HUES6 (cell line): Measurements from ENCODE around the gene SOCS2.

ENCODE experiments used
- H3K27ac ChIP-seq: 2 replicates; pipeline ENCODE4 v1.7.0; 2013; ENCODE audit warnings: low read depth, mild to moderate bottlenecking, low read length, inconsistent platforms
- H3K27me3 ChIP-seq: 2 replicates; pipeline ENCODE4 v1.6.1; 2013; ENCODE audit warnings: low read length; ENCODE audit not compliant: control insufficient read depth, insufficient read depth
- H3K36me3 ChIP-seq: 2 replicates; pipeline ENCODE4 v1.6.1; 2013; ENCODE audit warnings: low read length; ENCODE audit not compliant: control insufficient read depth, insufficient read depth
- H3K4me1 ChIP-seq: 2 replicates; pipeline ENCODE4 v1.6.1; 2013; ENCODE audit warnings: low read length; ENCODE audit not compliant: control insufficient read depth, insufficient read depth
- H3K4me3 ChIP-seq: 2 replicates; pipeline ENCODE4 v1.5.1; 2013; ENCODE audit warnings: low read depth, low read length
- H3K9ac ChIP-seq: one replicate; pipeline ENCODE4 v1.6.1; 2013; ENCODE audit warnings: mild to moderate bottlenecking, low read length
- H3K9me3 ChIP-seq: 2 replicates; pipeline ENCODE4 v1.6.1; 2013; ENCODE audit warnings: low read depth, low read length; ENCODE audit not compliant: control insufficient read depth, insufficient read depth

The SOCS2 gene

GRCh38 chr12:93568091-93568490 lies 4.4 kb upstream of the SOCS2 start:
- 0 out of 2 replicates have a peak, but pooled peaks cover 3% of the 10 kb centered on the region for H3K4me1 ChIP-seq
- H3K9ac ChIP-seq = no peak overlapping the region
- no peak overlapping the region for H3K27ac ChIP-seq
- no peaks in the 10 kb centered on the region for H3K9me3 ChIP-seq
- H3K27me3 ChIP-seq = peaks cover 10% of the 10 kb centered on the region
- H3K36me3 ChIP-seq = peaks cover 20% of the 10 kb centered on the region
- H3K4me3 ChIP-seq = no peak overlapping the region

DNA sequence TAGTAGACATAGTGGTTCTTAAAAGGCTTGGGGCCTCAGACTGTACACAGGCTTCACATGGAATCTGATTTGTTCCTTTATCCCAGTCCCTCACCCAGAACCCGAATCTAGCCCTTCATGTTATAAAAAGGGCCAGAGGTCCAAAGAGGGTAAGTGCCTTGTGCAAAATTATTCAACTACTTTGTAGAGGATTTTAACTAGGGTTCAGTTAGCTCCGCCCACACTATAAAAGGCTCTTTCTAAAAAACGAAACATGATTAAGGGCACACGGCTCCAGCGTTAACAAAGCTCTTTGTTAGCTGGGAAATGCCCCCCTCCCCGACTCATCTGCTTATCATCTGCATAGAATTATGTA lies 3.2 kb upstream of the SOCS2 start:
- H3K27me3 ChIP-seq = peaks cover 22% of the 10 kb centered on the region
- H3K36me3 ChIP-seq = peaks cover 20% of the 10 kb centered on the region
- no peaks in the 10 kb centered on the region for H3K9me3 ChIP-seq
- peak overlapping the region; percentile 95 for H3K4me3 ChIP-seq
- H3K4me1 ChIP-seq = 0 out of 2 replicates have a peak, but pooled peaks cover 3% of the 10 kb centered on the region
- no peak overlapping the region for H3K27ac ChIP-seq
- no peak overlapping the region for H3K9ac ChIP-seq

- H3K27ac ChIP-seq = peak overlapping the region; percentile 93; the same call in 1 of the 2 replicates
- peaks cover 3% of the 10 kb centered on the region; the same call in 1 of the 2 replicates for H3K4me1 ChIP-seq
- no peaks in the 10 kb centered on the region for H3K9me3 ChIP-seq
- H3K27me3 ChIP-seq = peaks cover 27% of the 10 kb centered on the region
- H3K4me3 ChIP-seq = peak overlapping the region; percentile 95
- peaks cover 22% of the 10 kb centered on the region for H3K36me3 ChIP-seq
- peak overlapping the region; percentile 93 for H3K9ac ChIP-seq
These were observed 2.6 kb upstream of the SOCS2 start for GRCh38 chr12:93569656-93570551.

GRCh38 chr12:93570552-93571364 lies 1.7 kb upstream of the SOCS2 start:
- peak overlapping the region; percentile 93 for H3K9ac ChIP-seq

DNA sequence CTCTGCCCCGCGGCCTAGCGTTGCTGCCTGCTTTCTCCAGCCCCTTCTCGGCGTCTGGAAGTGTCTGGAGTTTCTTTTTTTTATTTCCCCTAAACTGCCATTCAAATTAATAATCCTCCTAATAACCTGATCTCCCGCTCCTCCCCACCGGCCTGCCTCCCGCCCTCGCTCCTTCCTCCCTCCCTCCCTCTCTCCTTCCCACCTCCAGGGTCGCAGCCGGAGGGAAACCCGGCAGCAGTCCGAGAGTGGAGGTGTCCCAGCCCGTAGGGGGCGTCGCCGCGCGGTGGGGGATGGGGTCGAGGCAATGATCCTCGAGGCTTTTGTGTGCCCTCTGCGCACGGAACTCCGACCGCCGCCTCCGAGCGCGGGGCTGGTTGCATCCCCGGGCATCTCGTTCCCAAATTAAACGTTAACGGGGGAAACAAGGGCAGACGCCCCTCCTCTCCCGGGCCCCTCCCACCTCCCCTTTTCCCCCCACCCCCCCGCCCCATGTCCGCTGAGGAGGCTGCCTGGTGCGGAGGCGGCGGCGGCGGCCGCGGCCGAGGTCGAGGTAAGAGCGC lies 1.0 kb upstream of the SOCS2 start:
- Histone ChIP-seq H3K27me3 (peaks cover 32% of the 10 kb centered on the region), H3K27ac (peak overlapping the region; percentile 93)

More at GRCh38 chr12:93570552-93571364, 1.7 kb upstream of the SOCS2 start:
- Histone ChIP-seq H3K36me3 (peaks cover 23% of the 10 kb centered on the region), H3K4me3 (peak overlapping the region; percentile 95), H3K27ac (peak overlapping the region; percentile 93), H3K9me3 (no peaks in the 10 kb centered on the region), H3K4me1 (peaks cover 3% of the 10 kb centered on the region; the same call in 1 of the 2 replicates), H3K27me3 (peaks cover 32% of the 10 kb centered on the region)

GRCh38 chr12:93572712-93573551 lies 457 bp downstream of the SOCS2 start:
- peaks cover 3% of the 10 kb centered on the region; the same call in 1 of the 2 replicates for H3K4me1 ChIP-seq
- peaks cover 25% of the 10 kb centered on the region for H3K36me3 ChIP-seq
- peak overlapping the region; percentile 85 for H3K9ac ChIP-seq
- peak overlapping the region; percentile 12; the same call in 1 of the 2 replicates for H3K27ac ChIP-seq
- H3K4me3 ChIP-seq = peak overlapping the region; percentile 95
- no peaks in the 10 kb centered on the region for H3K9me3 ChIP-seq
- peaks cover 32% of the 10 kb centered on the region for H3K27me3 ChIP-seq

More for the DNA sequence above, 1.0 kb upstream of the SOCS2 start:
- H3K4me3 ChIP-seq = peak overlapping the region; percentile 95
- H3K36me3 ChIP-seq = peaks cover 22% of the 10 kb centered on the region
- peak overlapping the region; percentile 93 for H3K9ac ChIP-seq
- peaks cover 3% of the 10 kb centered on the region; the same call in 1 of the 2 replicates for H3K4me1 ChIP-seq
- H3K9me3 ChIP-seq = no peaks in the 10 kb centered on the region

DNA sequence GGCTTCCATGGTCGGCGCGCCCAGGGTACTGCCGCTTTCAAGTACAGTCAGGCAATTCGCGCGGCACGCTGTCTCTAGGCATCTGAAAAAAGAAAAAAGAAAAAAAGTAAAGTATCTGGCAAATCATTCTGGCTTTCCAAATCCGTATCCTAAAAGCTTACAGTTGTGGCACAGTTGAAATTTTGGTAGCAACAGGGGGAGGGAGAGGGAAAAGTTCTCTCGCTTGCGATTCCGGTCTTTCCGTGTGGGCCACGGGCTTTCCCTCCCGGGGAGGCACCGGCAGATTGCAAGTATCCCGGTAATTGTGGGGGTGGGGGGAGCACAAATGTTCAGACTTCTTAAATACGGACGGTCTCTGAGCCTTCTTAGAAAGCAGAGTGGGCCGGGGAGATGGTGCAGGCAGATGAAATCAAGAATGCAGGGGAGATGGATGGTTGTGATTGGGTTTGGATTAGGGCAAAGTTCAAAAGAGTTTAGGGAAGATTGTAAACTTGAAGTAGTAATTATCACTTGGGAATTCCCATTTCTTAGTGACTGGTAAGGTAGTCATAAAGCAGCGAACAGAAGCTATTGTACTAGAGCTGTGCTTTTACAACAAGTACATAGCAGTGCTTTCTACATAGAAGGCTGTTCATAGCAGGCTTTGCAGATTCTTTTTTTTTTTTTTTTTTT lies 1.2 kb downstream of the SOCS2 start:
- no peak overlapping the region; the same call in 1 of the 2 replicates for H3K27ac ChIP-seq
- peaks cover 3% of the 10 kb centered on the region; the same call in 1 of the 2 replicates for H3K4me1 ChIP-seq
- peaks cover 25% of the 10 kb centered on the region for H3K36me3 ChIP-seq
- peak overlapping the region; percentile 95 for H3K4me3 ChIP-seq
- peaks cover 32% of the 10 kb centered on the region for H3K27me3 ChIP-seq
- no peaks in the 10 kb centered on the region for H3K9me3 ChIP-seq
- H3K9ac ChIP-seq = peak overlapping the region; percentile 85

DNA sequence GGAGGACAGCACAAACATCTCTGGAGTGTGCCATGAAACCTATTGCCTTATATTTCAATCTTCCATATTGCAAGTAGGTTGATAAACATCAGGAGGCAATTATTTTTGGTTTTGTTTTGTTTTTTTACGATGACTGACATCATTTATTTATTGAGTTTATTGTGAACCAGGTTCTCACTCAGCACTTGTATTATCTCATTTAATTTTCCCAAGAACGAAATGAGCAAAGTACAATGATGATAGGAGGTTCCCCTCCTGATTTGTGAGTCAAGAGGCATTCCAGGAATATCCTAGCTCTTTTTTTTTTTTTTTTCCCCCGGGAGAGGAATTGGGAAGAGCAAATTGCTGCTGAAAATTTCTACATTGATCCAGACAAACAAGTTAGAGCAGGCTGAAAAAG lies 4.7 kb downstream of the SOCS2 start:
- H3K27ac ChIP-seq = no peak overlapping the region
- no peaks in the 10 kb centered on the region for H3K9me3 ChIP-seq
- H3K27me3 ChIP-seq = peaks cover 31% of the 10 kb centered on the region
- no peak overlapping the region for H3K4me3 ChIP-seq
- no peak overlapping the region for H3K9ac ChIP-seq
- H3K36me3 ChIP-seq = peaks cover 30% of the 10 kb centered on the region
- H3K4me1 ChIP-seq = peaks cover 3% of the 10 kb centered on the region

DNA sequence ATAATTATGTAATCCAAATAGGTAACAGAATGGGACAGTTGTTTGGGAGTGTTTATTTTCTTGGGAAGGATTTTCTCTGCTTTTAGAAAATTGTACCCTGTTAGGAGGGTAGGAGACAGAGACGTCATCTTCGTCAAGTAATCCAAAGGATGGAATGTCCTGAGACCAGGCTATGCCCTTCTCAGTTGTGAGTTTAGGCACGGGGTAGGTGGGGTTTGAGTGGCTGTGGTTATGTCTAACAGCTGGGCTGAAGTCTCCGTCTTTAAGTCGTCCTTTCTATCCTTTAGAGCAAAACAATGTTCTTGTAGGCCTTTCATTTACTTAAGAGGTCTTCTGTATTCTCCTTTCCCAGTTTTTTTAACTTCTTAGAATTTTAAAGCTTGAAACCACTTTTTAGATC lies 5.7 kb downstream of the SOCS2 start:
- no peak overlapping the region for H3K4me3 ChIP-seq
- H3K9ac ChIP-seq = no peak overlapping the region
- peaks cover 30% of the 10 kb centered on the region for H3K36me3 ChIP-seq
- no peak overlapping the region for H3K27ac ChIP-seq
- H3K9me3 ChIP-seq = no peaks in the 10 kb centered on the region
- peaks cover 21% of the 10 kb centered on the region for H3K27me3 ChIP-seq
- H3K4me1 ChIP-seq = peaks cover 6% of the 10 kb centered on the region

DNA sequence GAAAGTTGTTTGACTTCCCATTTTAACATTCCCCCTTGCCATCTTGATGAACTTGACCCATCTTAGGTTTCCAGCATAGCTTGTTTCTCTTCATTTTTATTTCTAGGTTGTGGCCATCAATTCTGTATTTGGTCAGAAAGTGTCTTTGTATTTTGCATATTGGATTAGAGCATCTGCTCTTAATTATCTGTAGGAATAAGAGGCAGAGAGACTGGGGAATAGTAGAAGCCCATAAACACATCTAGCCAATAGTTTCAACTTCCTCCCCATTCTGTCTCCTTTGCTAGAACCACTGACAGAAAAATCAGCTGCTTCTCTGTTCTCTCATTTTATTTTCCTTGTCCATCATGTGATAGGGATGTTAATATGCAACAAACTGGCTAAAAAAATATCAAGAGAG lies 8.2 kb downstream of the SOCS2 start:
- Histone ChIP-seq H3K4me3 (no peak overlapping the region), H3K9me3 (no peaks in the 10 kb centered on the region), H3K9ac (no peak overlapping the region), H3K27me3 (no peaks in the 10 kb centered on the region), H3K4me1 (peaks cover 24% of the 10 kb centered on the region), H3K36me3 (peaks cover 19% of the 10 kb centered on the region), H3K27ac (no peak overlapping the region)
